Stimulated activated CD8-positive, alpha-beta memory T cell treated with anti-CD3 and anti-CD28 coated beads, Interleukin-7, amount 100 ng/mL, for 4 hours (primary cell): ENCODE results near the gene GNAQ.
"Not testable (repeated sequence)": the region's sequence is repeated elsewhere in the genome, so short reads cannot be mapped to it uniquely, and the experiment has no call there.

ENCODE experiments used
- DNase-seq, 2 donors: peaks; one replicate each; pipeline ENCODE4 v3.0.0-alpha.2; 2020; ENCODE audit warnings: low read depth in 2 of 2

The GNAQ gene

DNA sequence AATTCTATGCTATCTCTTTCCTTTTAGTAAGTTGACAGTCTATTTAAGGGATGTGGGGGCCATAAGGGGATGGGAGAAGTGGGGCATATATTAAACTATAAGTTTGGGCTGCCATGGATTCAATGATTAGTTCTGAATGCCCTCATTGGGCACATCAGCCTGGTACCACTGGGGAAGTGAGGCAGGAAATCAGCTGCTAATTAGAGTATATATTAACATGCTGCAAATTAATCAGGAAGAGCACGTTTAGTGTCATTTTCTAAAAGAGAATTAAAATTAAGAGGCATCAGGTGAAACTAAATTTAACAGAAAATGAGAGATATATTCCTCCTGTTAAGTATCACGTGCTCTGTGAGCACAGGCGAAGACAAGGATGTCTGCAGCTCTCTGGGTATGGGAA is 260.4 kb downstream of the GNAQ start:
- DNase-seq = no peak

GRCh38 chr9:77770340-77770739 is 261.3 kb downstream of the GNAQ start:
- no peak for DNase-seq

DNA sequence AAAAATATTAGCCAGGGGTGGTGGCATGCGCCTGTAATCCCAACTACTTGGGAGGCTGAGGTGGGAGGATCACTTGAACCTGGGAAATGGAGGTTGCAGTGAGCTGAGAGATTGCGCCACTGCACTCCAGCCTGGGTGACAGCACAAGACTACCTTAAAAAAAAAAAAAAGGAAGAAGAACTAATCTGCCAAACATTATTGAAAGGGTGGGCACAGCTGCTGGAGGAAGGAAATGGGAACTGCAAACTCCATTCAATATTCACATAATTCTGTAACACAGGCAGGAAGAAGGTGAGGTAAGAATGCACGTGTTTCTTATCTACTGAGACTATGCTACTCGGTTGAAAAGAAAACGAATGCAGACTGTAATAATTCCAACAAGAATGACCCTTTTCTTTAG is 262.4 kb downstream of the GNAQ start:
- no peak for DNase-seq

DNA sequence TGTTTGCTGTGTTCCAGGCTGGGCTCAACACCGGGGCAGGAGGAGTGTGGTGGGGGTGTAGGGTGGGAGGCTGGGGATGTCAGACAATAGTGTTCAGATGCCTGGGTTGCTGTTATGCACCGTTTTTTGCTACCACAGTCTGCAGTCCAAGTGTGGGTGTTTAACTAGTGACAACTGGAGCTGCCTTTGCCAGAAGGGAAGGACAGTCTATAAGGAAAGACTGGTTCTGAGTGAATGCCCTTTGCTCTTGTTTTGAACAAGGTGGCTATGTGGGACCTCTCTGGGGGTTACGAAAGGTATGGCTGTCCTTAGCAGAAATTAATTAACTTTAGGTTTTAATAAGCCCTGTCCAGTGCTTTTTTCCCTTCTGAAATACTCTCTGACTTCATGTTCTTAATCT is 265.0 kb downstream of the GNAQ start:
- DNase-seq = no peak

GRCh38 chr9:77765781-77766259 is 265.8 kb downstream of the GNAQ start:
- DNase-seq = no peak

DNA sequence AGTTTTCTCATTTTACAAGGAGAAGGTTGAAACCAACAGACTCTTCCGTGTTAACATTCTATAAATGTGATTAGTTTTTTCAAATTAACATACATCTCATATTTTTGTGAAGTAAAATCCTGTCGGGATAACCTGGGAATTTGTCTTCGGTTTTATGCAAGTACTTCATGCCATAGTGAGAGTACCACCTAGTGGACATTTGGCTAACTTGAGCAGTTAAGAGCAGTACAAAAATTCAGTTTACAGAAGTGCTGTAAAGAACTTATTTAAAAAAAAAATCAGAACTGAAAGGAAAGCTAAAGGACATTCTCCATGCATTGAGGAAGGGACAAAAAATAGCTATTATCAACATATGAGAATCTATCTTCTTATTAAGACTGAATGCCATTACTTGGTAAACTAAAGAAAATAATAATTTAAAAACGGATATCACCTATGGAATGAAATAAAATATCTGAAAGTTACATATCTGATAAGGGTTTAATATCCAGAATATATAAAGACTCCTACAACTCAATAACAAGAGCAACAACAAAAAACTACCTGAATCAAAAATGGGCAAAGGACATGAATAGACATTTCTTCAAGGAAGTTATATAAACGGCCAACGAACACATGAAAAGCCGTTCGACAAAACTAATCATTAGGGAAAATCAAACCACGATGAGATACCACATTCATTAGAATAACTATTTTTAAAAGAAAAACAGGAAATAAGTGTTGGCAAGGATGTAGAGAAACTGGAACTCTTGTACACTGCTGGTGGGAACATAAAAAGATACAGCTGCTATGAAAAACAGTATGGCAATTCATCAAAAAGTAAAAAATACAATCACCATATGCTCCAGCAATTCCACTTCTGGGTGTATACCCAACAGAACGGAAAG is 266.5 kb downstream of the GNAQ start:
- DNase-seq = no peak

DNA sequence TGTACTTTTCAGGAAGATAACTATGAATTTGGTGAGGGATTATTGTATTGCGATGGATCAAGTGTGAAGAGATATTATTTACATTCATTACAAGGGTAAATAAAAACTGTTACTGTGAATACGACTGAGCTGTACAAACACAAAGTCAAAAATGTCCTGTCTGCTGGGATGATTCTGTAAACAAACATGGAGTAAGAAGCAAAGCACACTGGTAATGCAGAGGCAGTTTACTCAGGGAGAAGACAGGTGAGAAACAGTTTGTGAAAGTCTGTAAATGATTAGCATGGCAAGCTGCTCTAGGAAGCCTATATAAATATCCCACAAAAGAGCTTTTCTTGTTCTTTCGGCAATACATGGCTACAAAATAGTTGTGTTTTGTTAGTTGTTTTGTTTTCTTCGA is 268.0 kb downstream of the GNAQ start:
- DNase-seq = no peak

DNA sequence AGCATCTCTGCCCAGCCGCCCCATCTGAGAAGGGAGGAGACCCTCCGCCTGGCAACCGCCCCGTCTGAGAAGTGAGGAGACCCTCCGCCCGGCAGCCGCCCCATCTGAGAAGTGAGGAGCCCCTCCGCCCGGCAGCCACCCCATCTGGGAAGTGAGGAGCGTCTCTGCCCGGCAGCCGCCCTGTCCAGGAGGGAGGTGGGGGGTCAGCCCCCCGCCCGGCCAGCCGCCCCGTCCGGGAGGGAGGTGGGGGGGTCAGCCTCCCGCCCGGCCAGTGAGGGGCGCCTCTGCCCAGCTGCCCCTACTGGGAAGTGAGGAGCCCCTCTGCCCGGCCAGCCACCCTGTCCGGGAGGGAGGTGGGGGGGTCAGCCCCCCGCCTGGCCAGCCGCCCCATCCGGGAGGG is 270.7 kb downstream of the GNAQ start:
- not testable (repeated sequence) for DNase-seq

- no peak for DNase-seq
These were observed 272.2 kb downstream of the GNAQ start for GRCh38 chr9:77759391-77759790.

- DNase-seq = no peak
These were observed 275.2 kb downstream of the GNAQ start for GRCh38 chr9:77756449-77756848.

DNA sequence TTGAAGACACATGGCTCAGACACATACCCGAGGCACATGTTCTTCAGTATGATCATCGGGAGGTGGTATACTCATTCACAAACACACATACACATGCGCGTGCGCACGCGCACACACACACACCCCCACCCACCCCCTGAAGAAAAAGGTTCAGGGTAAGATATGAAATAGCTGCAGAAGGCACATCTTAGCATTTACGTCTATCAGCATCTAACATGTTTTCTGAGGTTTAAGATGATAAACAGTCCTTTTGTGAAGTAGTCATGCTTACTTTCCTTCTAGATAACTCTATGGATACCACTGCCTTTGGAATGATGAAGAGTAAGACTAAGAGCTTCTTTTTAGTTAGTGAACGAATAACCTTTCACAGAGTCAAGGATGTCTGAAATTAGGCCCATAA is 278.4 kb downstream of the GNAQ start:
- DNase-seq = no peak

- DNase-seq = no peak
These were observed 279.1 kb downstream of the GNAQ start for GRCh38 chr9:77752554-77752953.

DNA sequence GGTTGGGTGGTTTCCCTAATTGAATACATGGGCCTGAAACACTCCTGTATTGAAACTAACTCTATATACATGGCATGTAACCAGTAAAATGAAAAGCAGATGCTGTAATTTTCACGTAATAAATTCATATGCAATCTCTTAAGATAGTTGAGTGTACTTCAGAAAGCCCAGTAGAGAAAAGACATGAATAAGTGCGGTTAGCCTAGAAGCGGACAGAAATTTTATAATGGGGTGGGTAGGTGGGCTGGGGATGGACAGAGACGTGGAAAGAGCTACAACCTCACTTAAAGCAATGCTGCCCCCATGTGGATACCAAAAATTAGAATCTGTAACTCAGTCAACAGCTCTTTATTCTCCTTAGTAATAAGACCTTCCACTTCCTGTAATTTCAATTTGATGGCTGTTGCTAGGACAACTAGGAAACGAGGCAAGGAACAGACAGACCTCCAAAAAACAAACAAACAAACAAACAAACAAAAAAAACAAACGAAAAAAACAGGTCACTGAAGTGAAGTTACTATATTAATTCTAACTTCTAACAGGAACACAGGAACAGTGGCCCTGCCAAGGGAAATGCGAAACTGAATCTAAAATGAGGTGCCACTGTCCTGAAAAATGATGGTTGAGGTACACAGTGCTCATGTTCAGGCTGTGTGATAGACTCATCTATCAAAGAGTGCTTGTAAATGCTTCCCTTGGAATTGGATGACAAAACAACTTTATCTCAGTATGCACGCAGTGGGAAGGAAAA is 280.1 kb downstream of the GNAQ start:
- no peak for DNase-seq

DNA sequence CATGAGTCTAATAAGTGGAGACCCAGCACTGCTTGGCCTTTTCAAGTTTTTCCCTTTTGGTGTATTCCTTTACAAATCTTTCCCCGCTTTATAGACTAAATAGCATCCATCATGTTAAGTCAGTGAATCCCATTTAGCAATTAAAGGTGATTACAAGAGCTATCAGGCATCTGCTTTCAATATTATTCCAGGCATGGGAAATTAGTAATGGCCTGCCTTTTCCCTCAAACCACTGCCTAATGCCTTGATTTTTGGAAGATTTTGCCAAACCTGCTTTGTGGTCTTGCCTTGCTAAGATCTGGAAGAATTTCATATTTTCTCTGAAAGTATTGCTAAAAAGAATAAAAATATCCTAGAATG is 280.6 kb downstream of the GNAQ start:
- DNase-seq = no peak

GRCh38 chr9:77750284-77750683 is 281.3 kb downstream of the GNAQ start:
- no peak for DNase-seq

DNA sequence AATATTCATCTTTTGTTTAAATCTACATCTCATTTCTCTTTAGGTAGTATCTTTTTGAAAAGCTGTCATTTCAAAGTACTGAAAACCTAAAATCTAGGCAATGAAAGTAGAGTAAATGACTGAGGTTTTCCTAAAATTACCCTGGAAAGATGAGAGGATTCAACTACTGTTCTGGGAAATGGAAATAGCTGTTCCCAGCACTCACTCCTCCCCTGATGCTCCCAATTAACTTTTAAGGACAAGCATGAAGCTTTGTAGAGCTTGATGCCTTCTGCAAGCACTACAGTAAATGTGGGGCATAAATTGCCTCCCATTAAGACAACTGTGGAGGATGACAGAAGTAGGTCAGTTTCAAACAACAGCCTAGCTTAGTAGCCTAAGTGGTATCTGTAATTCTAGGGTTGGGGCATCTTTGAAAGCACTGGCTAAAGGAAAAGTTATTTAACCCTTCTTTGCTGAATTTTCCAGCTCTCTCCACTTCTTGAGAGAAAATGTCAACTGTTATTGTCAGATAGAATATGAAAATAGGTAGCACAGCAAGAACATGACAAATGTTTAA is 283.3 kb downstream of the GNAQ start:
- no peak for DNase-seq

DNA sequence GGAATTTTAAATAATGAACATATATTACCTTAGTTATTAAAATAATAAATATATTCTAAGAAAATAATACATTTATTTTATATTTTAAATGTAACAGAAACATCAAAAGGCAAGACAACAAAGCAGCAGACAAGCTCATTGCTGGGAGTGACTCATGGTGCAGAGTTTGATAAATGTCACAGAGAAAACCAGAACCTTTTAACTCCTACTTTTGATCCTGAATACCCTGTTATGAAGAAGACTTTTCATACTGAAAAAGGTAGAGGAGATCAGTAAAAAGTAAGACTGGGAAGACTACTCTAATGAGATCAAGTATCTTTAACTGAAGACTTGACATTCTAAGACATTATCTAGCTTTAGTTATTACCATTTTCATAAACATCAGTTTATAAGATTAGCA is 284.4 kb downstream of the GNAQ start:
- no peak for DNase-seq

DNA sequence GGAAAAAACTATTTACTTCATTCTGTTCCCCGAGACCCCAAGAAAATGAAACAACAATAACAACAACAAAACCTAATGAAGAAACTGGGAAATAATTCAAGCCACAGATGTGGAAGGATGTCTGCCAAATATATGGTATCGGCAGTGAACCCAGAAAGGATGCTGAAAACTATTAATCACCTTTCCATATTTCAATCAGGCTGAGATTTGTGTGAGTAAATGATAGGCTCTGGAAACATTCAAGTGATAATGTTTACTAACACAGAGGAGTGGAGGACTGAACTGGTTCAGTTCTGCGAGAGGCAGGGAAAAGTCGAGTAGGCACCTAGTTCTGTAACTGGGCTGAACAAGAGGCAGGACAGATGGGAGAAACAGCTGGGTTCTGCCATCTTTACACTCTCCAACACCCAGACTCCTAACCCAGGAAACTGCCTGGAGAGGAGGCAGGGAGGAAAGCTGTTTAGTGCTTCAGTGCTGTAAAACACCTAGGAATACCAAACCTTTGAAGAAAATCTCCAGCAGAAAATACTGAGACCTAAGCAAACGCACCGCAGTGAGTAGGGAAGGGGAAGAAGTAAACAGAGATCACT is 286.7 kb downstream of the GNAQ start:
- DNase-seq = no peak

GRCh38 chr9:77743386-77743785 is 288.2 kb downstream of the GNAQ start:
- no peak for DNase-seq

GRCh38 chr9:77738932-77739331 is 292.7 kb downstream of the GNAQ start:
- no peak for DNase-seq

DNA sequence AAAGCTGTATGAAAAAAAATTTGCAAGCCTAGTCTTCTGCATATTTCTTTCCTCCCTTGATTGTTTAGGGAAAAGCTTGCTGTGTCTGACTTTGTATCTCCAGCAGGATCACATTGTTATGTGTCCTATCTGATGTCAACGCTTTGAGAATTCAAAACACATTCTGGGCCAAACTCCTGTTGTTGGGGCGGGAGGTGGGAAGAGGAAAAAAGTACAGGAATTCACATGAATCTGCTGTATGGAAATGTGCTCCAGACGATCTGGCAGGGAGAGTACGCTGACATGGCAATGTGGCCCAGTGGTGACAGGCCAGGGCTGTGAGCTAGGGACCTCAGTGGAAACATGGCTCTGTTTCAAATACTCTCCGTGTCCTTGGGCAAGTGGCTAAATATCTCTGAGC is 296.1 kb downstream of the GNAQ start:
- DNase-seq = no peak

DNA sequence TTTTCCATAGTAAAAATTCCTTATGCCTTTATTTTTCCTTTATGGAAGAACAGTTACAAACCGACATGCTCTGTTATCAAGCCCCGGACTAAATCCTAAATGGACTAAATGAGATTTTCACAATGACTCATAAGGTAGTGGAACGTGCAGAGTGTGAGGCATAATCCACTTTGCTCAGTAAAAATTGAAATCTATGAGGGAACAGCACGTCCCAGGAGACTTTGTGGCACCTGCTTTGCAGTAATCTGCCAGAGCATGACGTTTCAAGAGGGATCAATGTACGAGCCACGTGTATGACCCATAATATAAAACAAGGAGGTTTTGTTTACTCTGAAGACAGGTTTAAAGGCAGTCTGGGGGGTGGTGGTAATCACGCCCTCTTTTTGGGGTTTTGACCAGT is 299.7 kb downstream of the GNAQ start:
- DNase-seq = no peak
